Endothelial cell (in vitro differentiated cells): Measurements from ENCODE around the gene URI1. TPM values are rescaled to one million over a fixed set of nuclear protein-coding genes. Genes with fewer than 3 reads are reported as not detected.

Experiments
- DNase-seq: peaks from one replicate; pipeline ENCODE4 v3.0.0; 2021; ENCODE audit warnings: low spot score
- H3K27ac Mint-ChIP-seq: one replicate; pipeline ENCODE4 v1.8.0; 2021; ENCODE audit warnings: mixed read lengths, inconsistent platforms; ENCODE audit not compliant: unreplicated experiment
- H3K27me3 Mint-ChIP-seq: one replicate; pipeline ENCODE4 v1.8.0; 2021; ENCODE audit warnings: mild to moderate bottlenecking, moderate library complexity, mixed read lengths, inconsistent platforms; ENCODE audit not compliant: unreplicated experiment
- H3K36me3 Mint-ChIP-seq: one replicate; pipeline ENCODE4 v1.8.0; 2021; ENCODE audit warnings: mild to moderate bottlenecking, low read depth, mixed read lengths, inconsistent platforms; ENCODE audit not compliant: unreplicated experiment
- H3K4me1 Mint-ChIP-seq: one replicate; pipeline ENCODE4 v1.8.0; 2021; ENCODE audit warnings: mild to moderate bottlenecking, mixed read lengths, inconsistent platforms; ENCODE audit not compliant: unreplicated experiment
- H3K4me3 Mint-ChIP-seq: one replicate; pipeline ENCODE4 v1.8.0; 2021; ENCODE audit warnings: mild to moderate bottlenecking, mixed read lengths, inconsistent platforms; ENCODE audit not compliant: unreplicated experiment
- H3K9me3 Mint-ChIP-seq: one replicate; pipeline ENCODE4 v1.8.0; 2021; ENCODE audit warnings: mixed read lengths, inconsistent platforms; ENCODE audit not compliant: unreplicated experiment
- CTCF ChIP-seq: fragments of 200-600 bp; sonication (generic); IDR thresholded peaks from one replicate; pipeline ENCODE4 v1.5.0; 2021; ENCODE audit warnings: antibody characterized with exemption; ENCODE audit not compliant: unreplicated experiment
- total RNA-seq: library from RNA; stranded (reverse); fragmentation: NEBNext Ultra II Directional; extraction: Animal tissue kit (Norgen Biotek cat#: 25700); gene quantifications from one replicate; pipeline ENCODE4 v1.2.1, GENCODE V29; 2021; ENCODE audit not compliant: unreplicated experiment

The URI1 gene
- total RNA-seq, 1 donor from 2014 or later, result 38.2 TPM

- DNase-seq, result no peak
- Mint-ChIP-seq H3K27me3 (peaks cover 9% of the 10 kb centered on the region), H3K9me3 (no peaks in the 10 kb centered on the region), H3K4me1 (peaks cover 3% of the 10 kb centered on the region), H3K36me3 (peaks cover 3% of the 10 kb centered on the region), H3K27ac (no peak overlapping the region), H3K4me3 (no peak overlapping the region)
- TF ChIP-seq CTCF, result no peak
Measured at GRCh38 chr19:29922972-29923371, 19.1 kb upstream of the URI1 start.

GRCh38 chr19:29923653-29924052 is 18.4 kb upstream of the URI1 start:
- Mint-ChIP-seq H3K27me3 (peaks cover 8% of the 10 kb centered on the region), H3K9me3 (no peaks in the 10 kb centered on the region), H3K36me3 (peaks cover 3% of the 10 kb centered on the region), H3K4me3 (no peak overlapping the region), H3K4me1 (peaks cover 8% of the 10 kb centered on the region), H3K27ac (no peak overlapping the region)
- no peak for TF ChIP-seq CTCF
- DNase-seq, result no peak

GRCh38 chr19:29926031-29926430 is 16.0 kb upstream of the URI1 start:
- Mint-ChIP-seq H3K4me3 (no peak overlapping the region), H3K27ac (no peak overlapping the region)
- DNase-seq, result no peak

GRCh38 chr19:29926801-29927200 is 15.2 kb upstream of the URI1 start:
- H3K4me1 Mint-ChIP-seq, result peaks cover 11% of the 10 kb centered on the region
- DNase-seq, result no peak
- peaks cover 3% of the 10 kb centered on the region for H3K36me3 Mint-ChIP-seq
- TF ChIP-seq CTCF, result no peak
- no peak overlapping the region for H3K4me3 Mint-ChIP-seq
- no peaks in the 10 kb centered on the region for H3K9me3 Mint-ChIP-seq
- H3K27ac Mint-ChIP-seq, result no peak overlapping the region
- H3K27me3 Mint-ChIP-seq, result peaks cover 9% of the 10 kb centered on the region

More at GRCh38 chr19:29926031-29926430, 16.0 kb upstream of the URI1 start:
- Mint-ChIP-seq H3K36me3 (peaks cover 3% of the 10 kb centered on the region), H3K9me3 (no peaks in the 10 kb centered on the region), H3K27me3 (peaks cover 9% of the 10 kb centered on the region), H3K4me1 (peaks cover 11% of the 10 kb centered on the region)
- no peak for TF ChIP-seq CTCF

GRCh38 chr19:29927944-29928625 is 14.0 kb upstream of the URI1 start:
- Mint-ChIP-seq H3K36me3 (peaks cover 3% of the 10 kb centered on the region), H3K4me3 (no peak overlapping the region), H3K9me3 (no peaks in the 10 kb centered on the region), H3K27me3 (peaks cover 9% of the 10 kb centered on the region), H3K4me1 (peaks cover 11% of the 10 kb centered on the region), H3K27ac (no peak overlapping the region)
- TF ChIP-seq CTCF, result no peak
- no peak for DNase-seq
